ENCODE data around the gene OR12D3. TPM values are rescaled to one million over a fixed set of nuclear protein-coding genes. Genes with fewer than 3 reads are reported as not detected.

Gene OR12D3
- total RNA-seq, 4 donors from 2014 or later, result not detected

- Histone ChIP-seq H3K9me3 (no peaks in the 10 kb centered on the region), H3K27ac (no peak overlapping the region), H3K27me3 (no peaks in the 10 kb centered on the region), H3K4me1 (no peaks in the 10 kb centered on the region), H3K4me3 (no peak overlapping the region), H3K36me3 (no peaks in the 10 kb centered on the region)
- intact Hi-C loops (cut with DNase I; ENCODE audit: low total_unique reads), result no loop called here
- DNase-seq, result no peak
- TF ChIP-seq POLR2A (IDR thresholded peaks at IDR 0.05) (no peak), CTCF (IDR thresholded peaks at IDR 0.05) (no peak)
These were observed 28.7 kb upstream of the OR12D3 start for GRCh38 chr6:29403801-29404200.

GRCh38 chr6:29399525-29399924 is 24.4 kb upstream of the OR12D3 start:
- no peak for DNase-seq
- Histone ChIP-seq H3K4me1 (no peaks in the 10 kb centered on the region), H3K4me3 (no peak overlapping the region), H3K27ac (no peak overlapping the region), H3K36me3 (no peaks in the 10 kb centered on the region), H3K9me3 (no peaks in the 10 kb centered on the region), H3K27me3 (no peaks in the 10 kb centered on the region)
- intact Hi-C loops (cut with DNase I; ENCODE audit: low total_unique reads), result no loop called here
- no peak for TF ChIP-seq POLR2A (IDR thresholded peaks at IDR 0.05)
- TF ChIP-seq CTCF (IDR thresholded peaks at IDR 0.05), result no peak

GRCh38 chr6:29395331-29395730 is 20.2 kb upstream of the OR12D3 start, which contains the start of gene OR12D2:
OR12D2 (plus strand) TSS chr6:29395631; CDS start chr6:29396700, 1,069 bp downstream.
- H3K36me3 ChIP-seq, result no peaks in the 10 kb centered on the region
- intact Hi-C loops (cut with DNase I; ENCODE audit: low total_unique reads), result no loop called here
- H3K27me3 ChIP-seq, result no peaks in the 10 kb centered on the region
- no peak for DNase-seq
- no peaks in the 10 kb centered on the region for H3K9me3 ChIP-seq
- TF ChIP-seq CTCF (IDR thresholded peaks at IDR 0.05) (no peak), POLR2A (IDR thresholded peaks at IDR 0.05) (no peak)
- H3K4me3 ChIP-seq, result no peak within 1 kb of the TSS
- no peaks in the 10 kb centered on the region for H3K4me1 ChIP-seq
- no peak within 1 kb of the TSS for H3K27ac ChIP-seq

- no peak for TF ChIP-seq POLR2A (IDR thresholded peaks at IDR 0.05)
- TF ChIP-seq CTCF (IDR thresholded peaks at IDR 0.05), result no peak
- intact Hi-C loops (cut with DNase I; ENCODE audit: low total_unique reads), result no loop called here
- no peak overlapping the region for H3K4me3 ChIP-seq
- no peaks in the 10 kb centered on the region for H3K9me3 ChIP-seq
- H3K27me3 ChIP-seq, result no peaks in the 10 kb centered on the region
- H3K36me3 ChIP-seq, result no peaks in the 10 kb centered on the region
- H3K27ac ChIP-seq, result no peak overlapping the region
- DNase-seq, result no peak
- H3K4me1 ChIP-seq, result no peaks in the 10 kb centered on the region
These were observed 13.4 kb upstream of the OR12D3 start for GRCh38 chr6:29388533-29388932.

GRCh38 chr6:29376003-29376402 is 912 bp upstream of the OR12D3 start:
- Histone ChIP-seq H3K4me3 (no peak overlapping the region), H3K9me3 (no peaks in the 10 kb centered on the region), H3K27me3 (no peaks in the 10 kb centered on the region), H3K4me1 (no peaks in the 10 kb centered on the region), H3K36me3 (no peaks in the 10 kb centered on the region), H3K27ac (no peak overlapping the region)
- intact Hi-C loops (cut with DNase I; ENCODE audit: low total_unique reads), result no loop called here
- no peak for TF ChIP-seq CTCF (IDR thresholded peaks at IDR 0.05)
- TF ChIP-seq POLR2A (IDR thresholded peaks at IDR 0.05), result no peak
- DNase-seq, result no peak
